HEK293 (cell line): ENCODE results near the gene HAUS1.

Experiments used
- CTCF ChIA-PET: fragments of 350-600 bp; formaldehyde crosslinking; extraction: SDS; loops from one replicate; lab custom pipeline; 2021; ENCODE audit warnings: antibody characterized with exemption; lab: Yijun Ruan, JAX
- POLR2A ChIA-PET: fragments of 300-600 bp; formaldehyde crosslinking; extraction: SDS; loops from one replicate; lab custom pipeline; 2020; ENCODE audit warnings: antibody characterized with exemption, inconsistent platforms; lab: Yijun Ruan, JAX
- H3K27ac ChIP-seq: fragments of 200-500 bp; sonication (Bioruptor generic); 2 replicates; pipeline ENCODE4 v1.5.1; 2014; ENCODE audit warnings: low read depth, low read length, control low read depth, inconsistent platforms; ENCODE audit errors: extremely low read depth
- H3K36me3 ChIP-seq, 2 experiments: fragments of 200-500 bp in 1 of 2; sonication (Bioruptor generic) in 1 of 2; 1 replicate in 1 of 2; 2 replicates in 1 of 2; pipeline ENCODE4 v1.5.1; 2014 to 2017; ENCODE audit warnings: inconsistent platforms in 2 of 2, low read length in 2 of 2; ENCODE audit not compliant: control insufficient read depth in 2 of 2, insufficient read depth in 1 of 2
- H3K4me1 ChIP-seq: fragments of 200-500 bp; sonication (Bioruptor generic); 2 replicates; pipeline ENCODE4 v1.5.1; 2014; ENCODE audit warnings: mild to moderate bottlenecking, low read length, inconsistent platforms; ENCODE audit not compliant: control insufficient read depth, insufficient read depth
- H3K4me3 ChIP-seq: 2 replicates; pipeline ENCODE4 v1.5.1; 2011; ENCODE audit warnings: low read depth, mild to moderate bottlenecking, control low read depth, low read length, moderate library complexity
- H3K9me3 ChIP-seq: fragments of 200-500 bp; sonication (Bioruptor generic); 2 replicates; pipeline ENCODE4 v1.5.1; 2014; ENCODE audit warnings: low read depth, low read length, inconsistent platforms; ENCODE audit not compliant: control insufficient read depth, insufficient read depth
- SP2 ChIP-seq: fragments of 450-650 bp; formaldehyde crosslinking; IDR thresholded peaks from 2 replicates; pipeline ENCODE4 v1.5.1; 2016; ENCODE audit warnings: missing biosample characterization, missing genetic modification characterization
- ZBTB1 ChIP-seq: fragments of 450-650 bp; formaldehyde crosslinking; IDR thresholded peaks from 2 replicates; pipeline ENCODE4 v1.5.1; 2016; ENCODE audit warnings: missing biosample characterization, missing genetic modification characterization
- ZBTB48 ChIP-seq: fragments of 450-650 bp; formaldehyde crosslinking; IDR thresholded peaks from 2 replicates; pipeline ENCODE4 v1.5.1; 2016; ENCODE audit warnings: missing biosample characterization, missing genetic modification characterization
- ZBTB8A ChIP-seq: fragments of 450-650 bp; formaldehyde crosslinking; IDR thresholded peaks from 2 replicates; pipeline ENCODE4 v1.5.1; 2016; ENCODE audit warnings: missing biosample characterization, missing genetic modification characterization
- ZFHX2 ChIP-seq: fragments of 450-650 bp; formaldehyde crosslinking; conservative IDR thresholded peaks from 2 replicates; pipeline ENCODE4 v1.5.1; 2016; ENCODE audit warnings: missing biosample characterization, missing genetic modification characterization
- ZIC2 ChIP-seq: fragments of 450-650 bp; formaldehyde crosslinking; IDR thresholded peaks from 2 replicates; pipeline ENCODE4 v1.5.1; 2016; ENCODE audit warnings: missing biosample characterization, missing genetic modification characterization
- ZNF114 ChIP-seq: fragments of 450-650 bp; formaldehyde crosslinking; IDR thresholded peaks from 2 replicates; pipeline ENCODE4 v1.5.0; 2017; ENCODE audit warnings: missing biosample characterization, missing genetic modification characterization
- ZNF157 ChIP-seq: fragments of 450-650 bp; formaldehyde crosslinking; IDR thresholded peaks from 2 replicates; pipeline ENCODE4 v1.5.1; 2016; ENCODE audit warnings: missing biosample characterization, missing genetic modification characterization
- ZNF202 ChIP-seq: fragments of 450-650 bp; formaldehyde crosslinking; IDR thresholded peaks from 2 replicates; pipeline ENCODE4 v1.5.1; 2016; ENCODE audit warnings: missing biosample characterization, missing genetic modification characterization, borderline replicate concordance
- ZNF324 ChIP-seq: fragments of 450-650 bp; formaldehyde crosslinking; IDR thresholded peaks from 2 replicates; pipeline ENCODE4 v1.5.1; 2016; ENCODE audit warnings: missing biosample characterization, missing genetic modification characterization
- ZNF416 ChIP-seq: fragments of 450-650 bp; formaldehyde crosslinking; IDR thresholded peaks from 2 replicates; pipeline ENCODE4 v1.5.1; 2016; ENCODE audit warnings: missing biosample characterization, missing genetic modification characterization
- ZNF423 ChIP-seq: fragments of 450-650 bp; formaldehyde crosslinking; IDR thresholded peaks from 2 replicates; pipeline ENCODE4 v1.5.1; 2016; ENCODE audit warnings: missing biosample characterization, missing genetic modification characterization
- ZNF501 ChIP-seq: fragments of 450-650 bp; formaldehyde crosslinking; IDR thresholded peaks from 2 replicates; pipeline ENCODE4 v1.5.1; 2016; ENCODE audit warnings: missing biosample characterization, missing genetic modification characterization
- ZNF549 ChIP-seq: fragments of 450-650 bp; IDR thresholded peaks from 2 replicates; pipeline ENCODE4 v1.5.1; 2018; ENCODE audit warnings: missing biosample characterization, missing genetic modification characterization, mild to moderate bottlenecking, inconsistent platforms, moderate library complexity
- ZNF624 ChIP-seq: fragments of 450-650 bp; formaldehyde crosslinking; IDR thresholded peaks from 2 replicates; pipeline ENCODE4 v1.5.1; 2017; ENCODE audit warnings: missing biosample characterization, missing genetic modification characterization
- ZNF664 ChIP-seq: fragments of 450-650 bp; formaldehyde crosslinking; IDR thresholded peaks from 2 replicates; pipeline ENCODE4 v1.5.1; 2016; ENCODE audit warnings: missing biosample characterization, missing genetic modification characterization
- ZNF768 ChIP-seq: fragments of 450-650 bp; formaldehyde crosslinking; IDR thresholded peaks from 2 replicates; pipeline ENCODE4 v1.5.1; 2018; ENCODE audit warnings: missing biosample characterization, mild to moderate bottlenecking, missing genetic modification characterization
- ZNF791 ChIP-seq: fragments of 450-650 bp; formaldehyde crosslinking; IDR thresholded peaks from 2 replicates; pipeline ENCODE4 v1.5.1; 2016; ENCODE audit warnings: missing biosample characterization, missing genetic modification characterization
- TF ChIP-seq, protein P1 (sequence below): fragments of 450-650 bp; formaldehyde crosslinking; IDR thresholded peaks from 2 replicates; pipeline ENCODE4 v1.5.1; 2016; ENCODE audit warnings: missing biosample characterization, missing genetic modification characterization
- TF ChIP-seq, protein P2 (sequence below): fragments of 450-650 bp; formaldehyde crosslinking; IDR thresholded peaks from 2 replicates; pipeline ENCODE4 v1.5.1; 2016; ENCODE audit warnings: missing biosample characterization, missing genetic modification characterization, borderline replicate concordance
- TF ChIP-seq, protein P3 (sequence below): fragments of 450-650 bp; formaldehyde crosslinking; IDR thresholded peaks from 2 replicates; pipeline ENCODE4 v1.5.1; 2016; ENCODE audit warnings: missing biosample characterization, missing genetic modification characterization, low read depth
- TF ChIP-seq, protein P4 (sequence below): fragments of 450-650 bp; formaldehyde crosslinking; IDR thresholded peaks from 2 replicates; pipeline ENCODE4 v1.5.1; 2016; ENCODE audit warnings: missing biosample characterization, missing genetic modification characterization

The HAUS1 gene

DNA sequence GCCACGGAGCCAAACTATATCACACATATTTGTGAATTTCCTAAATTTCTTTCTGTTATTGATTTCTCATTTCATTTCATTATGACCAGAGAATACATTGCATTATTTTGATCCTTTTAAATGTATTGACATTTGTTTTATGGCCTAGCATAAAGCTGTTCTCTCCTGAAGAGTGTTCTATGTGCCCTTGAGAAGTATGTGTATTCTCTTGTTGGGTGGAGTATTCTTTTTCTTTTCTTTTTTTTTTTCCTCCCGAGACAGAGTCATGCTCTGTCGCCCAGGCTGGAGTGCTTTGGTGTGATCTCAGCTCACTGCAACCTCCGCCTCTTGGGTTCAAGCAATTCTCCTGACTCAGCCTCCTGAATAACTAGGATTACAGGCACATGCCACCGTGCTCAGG lies 5.2 kb downstream of the HAUS1 start (continued):
- no peak for TF ChIP-seq SP2
- TF ChIP-seq ZNF114 (tag by site-specific recombination): no peak
- no peak for TF ChIP-seq ZNF549 (tag by site-specific recombination)

DNA sequence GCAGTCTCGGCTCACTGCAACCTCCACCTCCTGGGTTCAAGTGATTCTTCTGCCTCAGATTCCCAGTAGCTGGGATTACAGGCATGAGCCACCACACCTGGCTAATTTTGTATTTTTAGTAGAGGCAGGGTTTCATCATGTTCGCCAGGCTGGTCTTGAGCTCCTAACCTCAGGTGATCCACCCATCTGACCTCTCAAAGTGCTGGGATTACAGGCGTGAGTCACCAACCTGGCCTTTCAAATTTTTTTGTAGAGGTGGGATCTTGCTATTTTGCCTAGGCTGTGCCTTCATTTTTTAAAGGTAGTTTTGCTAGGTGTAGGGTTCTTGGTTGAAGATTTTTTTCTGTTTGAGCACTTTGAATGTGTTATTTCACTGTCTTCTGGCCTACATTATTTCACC lies 6.2 kb downstream of the HAUS1 start:
- Histone ChIP-seq H3K27ac (no peak overlapping the region), H3K4me1 (no peaks in the 10 kb centered on the region), H3K9me3 (no peaks in the 10 kb centered on the region), H3K4me3 (no peak overlapping the region), H3K36me3 (peaks cover 45 to 66% of the 10 kb centered on the region in 2 experiments)
- ChIA-PET CTCF (interaction anchor here (0.5 to 0.6 kb wide), 2 partner anchors 49 to 138 kb away, joined by 3 to 4 read pairs; no protein-coding TSS in a partner anchor), POLR2A (interaction anchor here (0.7 kb wide), 1 partner anchor 546 kb away, joined by 3 read pairs; no protein-coding TSS in a partner anchor)
- TF ChIP-seq, protein P1, sequence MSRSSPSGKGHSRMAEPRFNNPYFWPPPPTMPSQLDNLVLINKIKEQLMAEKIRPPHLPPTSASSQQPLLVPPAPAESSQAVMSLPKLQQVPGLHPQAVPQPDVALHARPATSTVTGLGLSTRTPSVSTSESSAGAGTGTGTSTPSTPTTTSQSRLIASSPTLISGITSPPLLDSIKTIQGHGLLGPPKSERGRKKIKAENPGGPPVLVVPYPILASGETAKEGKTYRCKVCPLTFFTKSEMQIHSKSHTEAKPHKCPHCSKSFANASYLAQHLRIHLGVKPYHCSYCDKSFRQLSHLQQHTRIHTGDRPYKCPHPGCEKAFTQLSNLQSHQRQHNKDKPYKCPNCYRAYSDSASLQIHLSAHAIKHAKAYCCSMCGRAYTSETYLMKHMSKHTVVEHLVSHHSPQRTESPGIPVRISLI (tag by site-specific recombination): no peak; the same call in 1 of the 2 replicates
- TF ChIP-seq ZNF664 (tag by site-specific recombination) (no peak), ZBTB1 (tag by site-specific recombination) (no peak), ZNF157 (tag by site-specific recombination) (no peak), ZNF768 (tag by site-specific recombination) (no peak)
- TF ChIP-seq, protein P2, sequence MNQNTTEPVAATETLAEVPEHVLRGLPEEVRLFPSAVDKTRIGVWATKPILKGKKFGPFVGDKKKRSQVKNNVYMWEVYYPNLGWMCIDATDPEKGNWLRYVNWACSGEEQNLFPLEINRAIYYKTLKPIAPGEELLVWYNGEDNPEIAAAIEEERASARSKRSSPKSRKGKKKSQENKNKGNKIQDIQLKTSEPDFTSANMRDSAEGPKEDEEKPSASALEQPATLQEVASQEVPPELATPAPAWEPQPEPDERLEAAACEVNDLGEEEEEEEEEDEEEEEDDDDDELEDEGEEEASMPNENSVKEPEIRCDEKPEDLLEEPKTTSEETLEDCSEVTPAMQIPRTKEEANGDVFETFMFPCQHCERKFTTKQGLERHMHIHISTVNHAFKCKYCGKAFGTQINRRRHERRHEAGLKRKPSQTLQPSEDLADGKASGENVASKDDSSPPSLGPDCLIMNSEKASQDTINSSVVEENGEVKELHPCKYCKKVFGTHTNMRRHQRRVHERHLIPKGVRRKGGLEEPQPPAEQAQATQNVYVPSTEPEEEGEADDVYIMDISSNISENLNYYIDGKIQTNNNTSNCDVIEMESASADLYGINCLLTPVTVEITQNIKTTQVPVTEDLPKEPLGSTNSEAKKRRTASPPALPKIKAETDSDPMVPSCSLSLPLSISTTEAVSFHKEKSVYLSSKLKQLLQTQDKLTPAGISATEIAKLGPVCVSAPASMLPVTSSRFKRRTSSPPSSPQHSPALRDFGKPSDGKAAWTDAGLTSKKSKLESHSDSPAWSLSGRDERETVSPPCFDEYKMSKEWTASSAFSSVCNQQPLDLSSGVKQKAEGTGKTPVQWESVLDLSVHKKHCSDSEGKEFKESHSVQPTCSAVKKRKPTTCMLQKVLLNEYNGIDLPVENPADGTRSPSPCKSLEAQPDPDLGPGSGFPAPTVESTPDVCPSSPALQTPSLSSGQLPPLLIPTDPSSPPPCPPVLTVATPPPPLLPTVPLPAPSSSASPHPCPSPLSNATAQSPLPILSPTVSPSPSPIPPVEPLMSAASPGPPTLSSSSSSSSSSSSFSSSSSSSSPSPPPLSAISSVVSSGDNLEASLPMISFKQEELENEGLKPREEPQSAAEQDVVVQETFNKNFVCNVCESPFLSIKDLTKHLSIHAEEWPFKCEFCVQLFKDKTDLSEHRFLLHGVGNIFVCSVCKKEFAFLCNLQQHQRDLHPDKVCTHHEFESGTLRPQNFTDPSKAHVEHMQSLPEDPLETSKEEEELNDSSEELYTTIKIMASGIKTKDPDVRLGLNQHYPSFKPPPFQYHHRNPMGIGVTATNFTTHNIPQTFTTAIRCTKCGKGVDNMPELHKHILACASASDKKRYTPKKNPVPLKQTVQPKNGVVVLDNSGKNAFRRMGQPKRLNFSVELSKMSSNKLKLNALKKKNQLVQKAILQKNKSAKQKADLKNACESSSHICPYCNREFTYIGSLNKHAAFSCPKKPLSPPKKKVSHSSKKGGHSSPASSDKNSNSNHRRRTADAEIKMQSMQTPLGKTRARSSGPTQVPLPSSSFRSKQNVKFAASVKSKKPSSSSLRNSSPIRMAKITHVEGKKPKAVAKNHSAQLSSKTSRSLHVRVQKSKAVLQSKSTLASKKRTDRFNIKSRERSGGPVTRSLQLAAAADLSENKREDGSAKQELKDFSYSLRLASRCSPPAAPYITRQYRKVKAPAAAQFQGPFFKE: no peak

DNA sequence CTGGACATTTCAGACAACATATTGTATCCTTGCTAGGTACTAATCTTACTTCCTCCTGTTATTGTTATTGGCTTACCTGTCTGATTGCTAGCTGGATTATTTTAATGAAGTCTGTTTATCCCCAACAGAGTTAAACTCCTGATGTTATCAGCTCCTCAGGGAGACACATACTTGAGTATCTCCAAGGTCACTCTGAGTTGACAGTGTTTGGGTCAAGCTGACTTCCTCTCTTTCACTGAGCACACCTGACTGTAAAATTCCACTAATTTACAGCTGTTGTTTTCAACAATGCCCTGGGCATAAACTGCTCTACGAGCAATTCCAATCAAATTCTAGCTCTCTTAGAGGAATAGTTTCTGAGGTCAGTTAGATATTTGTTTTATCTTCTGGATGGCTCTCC lies 9.6 kb downstream of the HAUS1 start:
- CTCF ChIA-PET: interaction anchor here (0.6 to 1.0 kb wide), 2 partner anchors 509 to 1834 kb away, joined by 3 read pairs; no protein-coding TSS in a partner anchor
- Histone ChIP-seq H3K4me3 (no peak overlapping the region), H3K36me3 (peaks cover 38 to 51% of the 10 kb centered on the region in 2 experiments; a peak in 2 of 3 replicates), H3K27ac (no peak overlapping the region), H3K4me1 (no peaks in the 10 kb centered on the region), H3K9me3 (no peaks in the 10 kb centered on the region)
- POLR2A ChIA-PET: interaction anchor here (0.5 to 2.5 kb wide), 5 partner anchors 9 to 603 kb away, joined by 3 to 9 read pairs (median 3); partner anchors contain the start of gene HAUS1
- TF ChIP-seq ZNF202 (tag by site-specific recombination) (no peak), ZNF501 (tag by site-specific recombination) (no peak), ZNF791 (tag by site-specific recombination) (no peak), ZNF416 (tag by site-specific recombination) (no peak), ZIC2 (tag by site-specific recombination) (no peak), ZNF423 (tag by site-specific recombination) (no peak), ZBTB8A (tag by site-specific recombination) (no peak), ZNF624 (tag by site-specific recombination) (no peak), ZFHX2 (tag by site-specific recombination) (no peak), ZNF324 (tag by site-specific recombination) (no peak), ZBTB48 (tag by site-specific recombination) (no peak)
- TF ChIP-seq, protein P3, sequence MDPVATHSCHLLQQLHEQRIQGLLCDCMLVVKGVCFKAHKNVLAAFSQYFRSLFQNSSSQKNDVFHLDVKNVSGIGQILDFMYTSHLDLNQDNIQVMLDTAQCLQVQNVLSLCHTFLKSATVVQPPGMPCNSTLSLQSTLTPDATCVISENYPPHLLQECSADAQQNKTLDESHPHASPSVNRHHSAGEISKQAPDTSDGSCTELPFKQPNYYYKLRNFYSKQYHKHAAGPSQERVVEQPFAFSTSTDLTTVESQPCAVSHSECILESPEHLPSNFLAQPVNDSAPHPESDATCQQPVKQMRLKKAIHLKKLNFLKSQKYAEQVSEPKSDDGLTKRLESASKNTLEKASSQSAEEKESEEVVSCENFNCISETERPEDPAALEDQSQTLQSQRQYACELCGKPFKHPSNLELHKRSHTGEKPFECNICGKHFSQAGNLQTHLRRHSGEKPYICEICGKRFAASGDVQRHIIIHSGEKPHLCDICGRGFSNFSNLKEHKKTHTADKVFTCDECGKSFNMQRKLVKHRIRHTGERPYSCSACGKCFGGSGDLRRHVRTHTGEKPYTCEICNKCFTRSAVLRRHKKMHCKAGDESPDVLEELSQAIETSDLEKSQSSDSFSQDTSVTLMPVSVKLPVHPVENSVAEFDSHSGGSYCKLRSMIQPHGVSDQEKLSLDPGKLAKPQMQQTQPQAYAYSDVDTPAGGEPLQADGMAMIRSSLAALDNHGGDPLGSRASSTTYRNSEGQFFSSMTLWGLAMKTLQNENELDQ (tag by site-specific recombination): no peak
- TF ChIP-seq, protein P4, sequence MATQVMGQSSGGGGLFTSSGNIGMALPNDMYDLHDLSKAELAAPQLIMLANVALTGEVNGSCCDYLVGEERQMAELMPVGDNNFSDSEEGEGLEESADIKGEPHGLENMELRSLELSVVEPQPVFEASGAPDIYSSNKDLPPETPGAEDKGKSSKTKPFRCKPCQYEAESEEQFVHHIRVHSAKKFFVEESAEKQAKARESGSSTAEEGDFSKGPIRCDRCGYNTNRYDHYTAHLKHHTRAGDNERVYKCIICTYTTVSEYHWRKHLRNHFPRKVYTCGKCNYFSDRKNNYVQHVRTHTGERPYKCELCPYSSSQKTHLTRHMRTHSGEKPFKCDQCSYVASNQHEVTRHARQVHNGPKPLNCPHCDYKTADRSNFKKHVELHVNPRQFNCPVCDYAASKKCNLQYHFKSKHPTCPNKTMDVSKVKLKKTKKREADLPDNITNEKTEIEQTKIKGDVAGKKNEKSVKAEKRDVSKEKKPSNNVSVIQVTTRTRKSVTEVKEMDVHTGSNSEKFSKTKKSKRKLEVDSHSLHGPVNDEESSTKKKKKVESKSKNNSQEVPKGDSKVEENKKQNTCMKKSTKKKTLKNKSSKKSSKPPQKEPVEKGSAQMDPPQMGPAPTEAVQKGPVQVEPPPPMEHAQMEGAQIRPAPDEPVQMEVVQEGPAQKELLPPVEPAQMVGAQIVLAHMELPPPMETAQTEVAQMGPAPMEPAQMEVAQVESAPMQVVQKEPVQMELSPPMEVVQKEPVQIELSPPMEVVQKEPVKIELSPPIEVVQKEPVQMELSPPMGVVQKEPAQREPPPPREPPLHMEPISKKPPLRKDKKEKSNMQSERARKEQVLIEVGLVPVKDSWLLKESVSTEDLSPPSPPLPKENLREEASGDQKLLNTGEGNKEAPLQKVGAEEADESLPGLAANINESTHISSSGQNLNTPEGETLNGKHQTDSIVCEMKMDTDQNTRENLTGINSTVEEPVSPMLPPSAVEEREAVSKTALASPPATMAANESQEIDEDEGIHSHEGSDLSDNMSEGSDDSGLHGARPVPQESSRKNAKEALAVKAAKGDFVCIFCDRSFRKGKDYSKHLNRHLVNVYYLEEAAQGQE (tag by site-specific recombination): no peak
